H9 (cell line): ENCODE data around the gene CCDC88C. TPM values are rescaled to one million over a fixed set of nuclear protein-coding genes. Genes with fewer than 3 reads are reported as not detected.

ENCODE experiments used
- DNase-seq: peaks from one replicate; pipeline ENCODE4 v3.0.0-alpha.2; 2017
- H2AFZ ChIP-seq: one replicate; pipeline ENCODE4 v1.6.1; 2013; ENCODE audit warnings: mild to moderate bottlenecking, low read length, control low read depth, moderate library complexity
- H2AK5ac ChIP-seq: 2 replicates; pipeline ENCODE4 v1.6.1; 2013; ENCODE audit warnings: low read length, control low read depth, mixed read lengths; ENCODE audit not compliant: insufficient read length
- H2BK120ac ChIP-seq: one replicate; pipeline ENCODE4 v1.6.1; 2013; ENCODE audit warnings: low read depth, mild to moderate bottlenecking, low read length, control low read depth, inconsistent platforms; ENCODE audit not compliant: poor library complexity, severe bottlenecking
- H2BK12ac ChIP-seq: 2 replicates; pipeline ENCODE4 v1.6.1; 2013; ENCODE audit warnings: low read length, control low read depth, mixed read lengths, low read depth; ENCODE audit not compliant: insufficient read length
- H2BK15ac ChIP-seq: 2 replicates; pipeline ENCODE4 v1.6.1; 2013; ENCODE audit warnings: low read depth, low read length, control low read depth
- H2BK20ac ChIP-seq: one replicate; pipeline ENCODE4 v1.6.1; 2013; ENCODE audit warnings: low read depth, mild to moderate bottlenecking, low read length, control low read depth, inconsistent platforms; ENCODE audit not compliant: poor library complexity, severe bottlenecking
- H2BK5ac ChIP-seq: 2 replicates; pipeline ENCODE4 v1.6.1; 2013; ENCODE audit warnings: low read length, control low read depth, mixed read lengths; ENCODE audit not compliant: insufficient read length
- H3K14ac ChIP-seq: 2 replicates; pipeline ENCODE4 v1.6.1; 2013; ENCODE audit warnings: low read length, control low read depth; ENCODE audit not compliant: insufficient read depth
- H3K18ac ChIP-seq: 2 replicates; pipeline ENCODE4 v1.6.1; 2013; ENCODE audit warnings: low read depth, mild to moderate bottlenecking, mixed read lengths, low read length, control low read depth; ENCODE audit not compliant: insufficient read length
- H3K23ac ChIP-seq: 2 replicates; pipeline ENCODE4 v1.6.1; 2013; ENCODE audit warnings: low read length, control low read depth, mixed read lengths, low read depth; ENCODE audit not compliant: insufficient read length
- H3K23me2 ChIP-seq: 2 replicates; pipeline ENCODE4 v1.6.1; 2013; ENCODE audit warnings: low read depth, mild to moderate bottlenecking, mixed read lengths, low read length, control low read depth; ENCODE audit not compliant: insufficient read length, poor library complexity, severe bottlenecking
- H3K27ac ChIP-seq: 2 replicates; pipeline ENCODE4 v1.5.1; 2013; ENCODE audit warnings: low read length, control low read depth, mixed read lengths, low read depth; ENCODE audit not compliant: insufficient read length
- H3K27me3 ChIP-seq: 2 replicates; pipeline ENCODE4 v1.6.1; 2013; ENCODE audit warnings: low read length, control low read depth, inconsistent platforms; ENCODE audit not compliant: insufficient read depth
- H3K4ac ChIP-seq: 2 replicates; pipeline ENCODE4 v1.6.1; 2013; ENCODE audit warnings: low read depth, mild to moderate bottlenecking, control low read depth, inconsistent platforms, low read length, moderate library complexity
- H3K4me1 ChIP-seq: 2 replicates; pipeline ENCODE4 v1.6.1; 2013; ENCODE audit warnings: low read length, control low read depth, inconsistent platforms; ENCODE audit not compliant: insufficient read depth
- H3K4me2 ChIP-seq: 2 replicates; pipeline ENCODE4 v1.6.1; 2013; ENCODE audit warnings: low read length, control low read depth, mixed read lengths; ENCODE audit not compliant: insufficient read length, insufficient read depth
- H3K56ac ChIP-seq: 2 replicates; pipeline ENCODE4 v1.6.1; 2013; ENCODE audit warnings: low read depth, mild to moderate bottlenecking, mixed read lengths, low read length, control low read depth; ENCODE audit not compliant: insufficient read length
- H3K79me1 ChIP-seq: 2 replicates; pipeline ENCODE4 v1.6.1; 2013; ENCODE audit warnings: low read depth, mild to moderate bottlenecking, moderate library complexity, low read length, control low read depth, inconsistent platforms; ENCODE audit not compliant: insufficient read depth, poor library complexity, severe bottlenecking
- H3K79me2 ChIP-seq: 2 replicates; pipeline ENCODE4 v1.6.1; 2013; ENCODE audit warnings: low read length, control low read depth, inconsistent platforms; ENCODE audit not compliant: insufficient read depth
- H3K9ac ChIP-seq: 2 replicates; pipeline ENCODE4 v1.6.1; 2013; ENCODE audit warnings: low read length, control low read depth, mixed read lengths; ENCODE audit not compliant: insufficient read length; ENCODE audit errors: extremely low read depth
- H3K9me3 ChIP-seq: one replicate; pipeline ENCODE4 v1.6.1; 2013; ENCODE audit warnings: low read depth, low read length, inconsistent platforms; ENCODE audit not compliant: control insufficient read depth
- H3T11ph ChIP-seq: one replicate; pipeline ENCODE4 v1.6.1; 2013; ENCODE audit warnings: mild to moderate bottlenecking, low read length, control low read depth, inconsistent platforms
- H4K20me1 ChIP-seq: one replicate; pipeline ENCODE4 v1.6.1; 2013; ENCODE audit not compliant: control insufficient read depth, insufficient read length, insufficient read depth
- H4K5ac ChIP-seq: 2 replicates; pipeline ENCODE4 v1.6.1; 2013; ENCODE audit warnings: low read depth, mild to moderate bottlenecking, mixed read lengths, low read length, control low read depth; ENCODE audit not compliant: insufficient read length
- H4K8ac ChIP-seq: replicated peaks from 2 replicates; pipeline ENCODE4 v1.6.1; 2013; ENCODE audit warnings: low read length, control low read depth, mixed read lengths, low read depth; ENCODE audit not compliant: insufficient read length
- H4K91ac ChIP-seq: 2 replicates; pipeline ENCODE4 v1.6.1; 2013; ENCODE audit warnings: low read depth, mild to moderate bottlenecking, moderate library complexity, mixed read lengths, low read length, control low read depth; ENCODE audit not compliant: insufficient read length
- H3K27ac Mint-ChIP-seq, 3 experiments: 2 replicates in 2 of 3; 3 replicates in 1 of 3; pipeline ENCODE4 v1.8.0; 2020 to 2021; ENCODE audit warnings: mixed read lengths in 3 of 3, mild to moderate bottlenecking in 1 of 3, moderate library complexity in 1 of 3
- H3K27me3 Mint-ChIP-seq: 2 replicates; pipeline ENCODE4 v1.8.0; 2021; ENCODE audit warnings: low read depth, mild to moderate bottlenecking, moderate library complexity, mixed read lengths
- H3K36me3 Mint-ChIP-seq, 3 experiments: 2 replicates in 2 of 3; 3 replicates in 1 of 3; pipeline ENCODE4 v1.8.0; 2020 to 2021; ENCODE audit warnings: low read depth in 3 of 3, mixed read lengths in 3 of 3; ENCODE audit not compliant: insufficient read depth in 1 of 3
- H3K4me1 Mint-ChIP-seq, 2 experiments: 2 replicates each; pipeline ENCODE4 v1.8.0; 2020; ENCODE audit warnings: mixed read lengths in 2 of 2
- H3K4me3 Mint-ChIP-seq, 2 experiments: 2 replicates in 1 of 2; 3 replicates in 1 of 2; pipeline ENCODE4 v1.8.0; 2020 to 2021; ENCODE audit warnings: mild to moderate bottlenecking in 2 of 2, mixed read lengths in 2 of 2, moderate library complexity in 1 of 2
- H3K9me3 Mint-ChIP-seq, 2 experiments: 2 replicates in 1 of 2; 3 replicates in 1 of 2; pipeline ENCODE4 v1.8.0; 2020; ENCODE audit warnings: mild to moderate bottlenecking in 2 of 2, mixed read lengths in 2 of 2, moderate library complexity in 1 of 2
- WGBS: extraction: QIAGEN DNeasy Blood & Tissue Kit; methylation state at CpG from one replicate; pipeline ENCODE4 v1.1.7; 2013; ENCODE audit warnings: missing lambda C conversion rate, low lambda C conversion rate, mixed read lengths; ENCODE audit not compliant: insufficient read length; ENCODE audit errors: extremely low coverage; 5-methylcytosine and 5-hydroxymethylcytosine counted together
- total RNA-seq: library from RNA; stranded (reverse); gene quantifications from 2 replicates; pipeline ENCODE4 v1.2.1, GENCODE V29; 2021
- TF ChIP-seq, protein P1 (sequence below): fragments of 200-600 bp; sonication (generic); conservative IDR thresholded peaks from 3 replicates; pipeline ENCODE4 v1.8.0; 2021; ENCODE audit warnings: antibody characterized with exemption, mild to moderate bottlenecking

CCDC88C gene
- total RNA-seq, 1 experiment from 2014 or later, result 52.4 TPM

DNA sequence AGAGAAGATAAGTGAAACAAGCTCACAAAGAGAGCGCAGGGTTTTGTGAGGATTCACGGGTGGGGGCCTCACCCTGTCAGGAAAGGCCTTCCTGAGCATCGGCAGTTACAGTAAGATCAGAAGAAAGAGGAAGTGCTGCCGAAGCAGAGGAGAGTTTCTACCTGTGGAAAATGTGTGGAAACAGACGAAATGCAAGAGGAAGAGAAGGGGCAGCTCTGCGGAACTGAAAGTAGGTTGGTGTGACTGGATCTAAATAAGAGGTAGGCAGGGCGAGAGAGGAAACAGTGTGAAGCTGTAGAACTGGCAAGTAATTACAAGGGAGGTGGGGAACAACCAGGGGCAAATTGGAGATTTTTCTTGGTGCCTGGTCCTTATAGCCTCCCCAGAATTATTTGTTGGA lies 175.8 kb downstream of the CCDC88C start:
- WGBS, result no CpG with 5 or more reads among the region's 7 CpGs
- H3K79me1 ChIP-seq, result no peaks in the 10 kb centered on the region
- TF ChIP-seq, protein P1, sequence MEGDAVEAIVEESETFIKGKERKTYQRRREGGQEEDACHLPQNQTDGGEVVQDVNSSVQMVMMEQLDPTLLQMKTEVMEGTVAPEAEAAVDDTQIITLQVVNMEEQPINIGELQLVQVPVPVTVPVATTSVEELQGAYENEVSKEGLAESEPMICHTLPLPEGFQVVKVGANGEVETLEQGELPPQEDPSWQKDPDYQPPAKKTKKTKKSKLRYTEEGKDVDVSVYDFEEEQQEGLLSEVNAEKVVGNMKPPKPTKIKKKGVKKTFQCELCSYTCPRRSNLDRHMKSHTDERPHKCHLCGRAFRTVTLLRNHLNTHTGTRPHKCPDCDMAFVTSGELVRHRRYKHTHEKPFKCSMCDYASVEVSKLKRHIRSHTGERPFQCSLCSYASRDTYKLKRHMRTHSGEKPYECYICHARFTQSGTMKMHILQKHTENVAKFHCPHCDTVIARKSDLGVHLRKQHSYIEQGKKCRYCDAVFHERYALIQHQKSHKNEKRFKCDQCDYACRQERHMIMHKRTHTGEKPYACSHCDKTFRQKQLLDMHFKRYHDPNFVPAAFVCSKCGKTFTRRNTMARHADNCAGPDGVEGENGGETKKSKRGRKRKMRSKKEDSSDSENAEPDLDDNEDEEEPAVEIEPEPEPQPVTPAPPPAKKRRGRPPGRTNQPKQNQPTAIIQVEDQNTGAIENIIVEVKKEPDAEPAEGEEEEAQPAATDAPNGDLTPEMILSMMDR, result no peak
- no peak overlapping the region for H2AFZ ChIP-seq
- H2BK15ac ChIP-seq, result no peak overlapping the region
- Mint-ChIP-seq H3K9me3 (peaks cover 0 to 3% of the 10 kb centered on the region in 2 experiments; a peak in 2 of 5 replicates), H3K27me3 (peaks cover 20% of the 10 kb centered on the region), H3K36me3 (no peaks in the 10 kb centered on the region; a peak in 1 of 7 replicates), H3K4me3 (no peak overlapping the region), H3K4me1 (peaks cover 4 to 18% of the 10 kb centered on the region in 2 experiments; a peak in 3 of 4 replicates), H3K27ac (no peak overlapping the region)
- H3K23ac ChIP-seq, result no peak overlapping the region
- no peaks in the 10 kb centered on the region for H3K9me3 ChIP-seq
- H3K56ac ChIP-seq, result no peak overlapping the region
- H2BK5ac ChIP-seq, result no peak overlapping the region
- DNase-seq, result no peak
- no peak overlapping the region for H3K14ac ChIP-seq
- H4K91ac ChIP-seq, result no peak overlapping the region
- H2BK12ac ChIP-seq, result no peak overlapping the region
- no peak overlapping the region for H4K8ac ChIP-seq
- H3K27ac ChIP-seq, result no peak overlapping the region
- no peak overlapping the region for H3K9ac ChIP-seq
- no peak overlapping the region for H2AK5ac ChIP-seq
- no peaks in the 10 kb centered on the region for H3K79me2 ChIP-seq
- H3K4ac ChIP-seq, result no peak overlapping the region
- H3K23me2 ChIP-seq, result no peaks in the 10 kb centered on the region
- no peak overlapping the region for H3K4me2 ChIP-seq
- H2BK20ac ChIP-seq, result no peak overlapping the region
- H3T11ph ChIP-seq, result no peak overlapping the region
- no peaks in the 10 kb centered on the region for H4K20me1 ChIP-seq
- no peak overlapping the region for H2BK120ac ChIP-seq
- H3K27me3 ChIP-seq, result no peaks in the 10 kb centered on the region
- H3K4me1 ChIP-seq, result no peaks in the 10 kb centered on the region
- H4K5ac ChIP-seq, result no peak overlapping the region
- no peak overlapping the region for H3K18ac ChIP-seq
